Activated gamma-delta T cell treated with Interleukin-2 at 50 U/mL for 16 hours (primary cell): ENCODE measurements around the gene LRMDA.

Source experiments
- DNase-seq: peaks from one replicate; pipeline ENCODE4 v3.0.0-alpha.2; 2020

The LRMDA gene

GRCh38 chr10:75940742-75941141, 509.3 kb downstream of the LRMDA start:
- DNase-seq = no peak

GRCh38 chr10:75941223-75941801, 509.9 kb downstream of the LRMDA start:
- DNase-seq = no peak

GRCh38 chr10:75944061-75944460, 512.6 kb downstream of the LRMDA start:
- DNase-seq = no peak

- DNase-seq = no peak
These were observed 517.2 kb downstream of the LRMDA start for GRCh38 chr10:75948583-75948982.

- DNase-seq = no peak
These were observed 518.9 kb downstream of the LRMDA start for GRCh38 chr10:75950307-75950706.

- DNase-seq = no peak
These were observed 519.7 kb downstream of the LRMDA start for GRCh38 chr10:75950997-75951589.

GRCh38 chr10:75951627-75952026, 520.2 kb downstream of the LRMDA start:
- no peak for DNase-seq

GRCh38 chr10:75952093-75952492, 520.7 kb downstream of the LRMDA start:
- DNase-seq = no peak

GRCh38 chr10:75954486-75954885, 523.1 kb downstream of the LRMDA start:
- DNase-seq = no peak

- no peak for DNase-seq
These were observed 524.6 kb downstream of the LRMDA start for GRCh38 chr10:75955973-75956502.

- DNase-seq = no peak
These were observed 525.2 kb downstream of the LRMDA start for GRCh38 chr10:75956624-75957023.

GRCh38 chr10:75957314-75958120, 526.1 kb downstream of the LRMDA start:
- no peak for DNase-seq

- DNase-seq = no peak
These were observed 527.8 kb downstream of the LRMDA start for GRCh38 chr10:75959209-75959608.

- DNase-seq = no peak
These were observed 528.5 kb downstream of the LRMDA start for GRCh38 chr10:75959912-75960311.

- DNase-seq = no peak
These were observed 531.1 kb downstream of the LRMDA start for GRCh38 chr10:75962395-75963061.

- DNase-seq = no peak
These were observed 536.1 kb downstream of the LRMDA start for GRCh38 chr10:75967491-75967890.

GRCh38 chr10:75969031-75969430, 537.6 kb downstream of the LRMDA start:
- no peak for DNase-seq

GRCh38 chr10:75971402-75972211, 540.2 kb downstream of the LRMDA start:
- no peak for DNase-seq

- DNase-seq = no peak
These were observed 541.3 kb downstream of the LRMDA start for GRCh38 chr10:75972491-75973276.

GRCh38 chr10:75974080-75974479, 542.7 kb downstream of the LRMDA start:
- DNase-seq = no peak

GRCh38 chr10:75976681-75977080, 545.3 kb downstream of the LRMDA start:
- no peak for DNase-seq

GRCh38 chr10:75977139-75977538, 545.7 kb downstream of the LRMDA start:
- no peak for DNase-seq
